ENCODE results near the gene CACNA2D1. TPM values are rescaled to one million over a fixed set of nuclear protein-coding genes. Genes with fewer than 3 reads are reported as not detected.

Gene CACNA2D1
- total RNA-seq, 4 donors from 2014 or later: 3.0 to 15.7 (median 8.6) TPM

- intact Hi-C loops (cut with DNase I; ENCODE audit: low total_unique reads): no loop called here
- WGBS, 2 donors: 82 to 85% methylated on average over 4 of the region's 4 CpGs
- H3K4me3 ChIP-seq (ENCODE audit: low read depth, poor library complexity, severe bottlenecking): no peak overlapping the region
- TF ChIP-seq CTCF (IDR thresholded peaks at IDR 0.05) (no peak), POLR2A (IDR thresholded peaks at IDR 0.05) (no peak)
- DNase-seq (ENCODE audit: low spot score in 2 of 2): no peak
Measured at GRCh38 chr7:81957517-81957916, 486.1 kb downstream of the CACNA2D1 start.

- WGBS, 2 donors: 52 to 63% methylated on average over 4 of the region's 4 CpGs
- no peak for DNase-seq (ENCODE audit: low spot score in 2 of 2)
- no peak overlapping the region for H3K4me3 ChIP-seq (ENCODE audit: low read depth, poor library complexity, severe bottlenecking)
- TF ChIP-seq CTCF (IDR thresholded peaks at IDR 0.05): no peak
- intact Hi-C loops (cut with DNase I; ENCODE audit: low total_unique reads): no loop called here
Measured at GRCh38 chr7:81956520-81956919, 487.1 kb downstream of the CACNA2D1 start.

- no peak overlapping the region for H3K4me3 ChIP-seq (ENCODE audit: low read depth, poor library complexity, severe bottlenecking)
- intact Hi-C loops (cut with DNase I; ENCODE audit: low total_unique reads): no loop called here
- TF ChIP-seq CTCF (IDR thresholded peaks at IDR 0.05) (no peak), POLR2A (IDR thresholded peaks at IDR 0.05) (no peak)
- DNase-seq (ENCODE audit: low spot score in 2 of 2): no peak
Measured at GRCh38 chr7:81949306-81949705, 494.3 kb downstream of the CACNA2D1 start.

- intact Hi-C loops (cut with DNase I; ENCODE audit: low total_unique reads): no loop called here
- WGBS, 2 donors: 62 to 66% methylated on average over 2 of the region's 2 CpGs
- TF ChIP-seq CTCF (IDR thresholded peaks at IDR 0.05): no peak
- TF ChIP-seq POLR2A (IDR thresholded peaks at IDR 0.05): no peak
- DNase-seq (ENCODE audit: low spot score in 2 of 2): no peak
- no peak overlapping the region for H3K4me3 ChIP-seq (ENCODE audit: low read depth, poor library complexity, severe bottlenecking)
Measured at GRCh38 chr7:81944058-81944457, 499.5 kb downstream of the CACNA2D1 start.

GRCh38 chr7:81937091-81937490 lies 506.5 kb downstream of the CACNA2D1 start:
- no peak for DNase-seq (ENCODE audit: low spot score in 2 of 2)
- intact Hi-C loops (cut with DNase I; ENCODE audit: low total_unique reads): no loop called here
- H3K4me3 ChIP-seq (ENCODE audit: low read depth, poor library complexity, severe bottlenecking): no peak overlapping the region
- TF ChIP-seq POLR2A (IDR thresholded peaks at IDR 0.05) (no peak), CTCF (IDR thresholded peaks at IDR 0.05) (no peak)

GRCh38 chr7:81934596-81935301 lies 508.8 kb downstream of the CACNA2D1 start:
- no peak for DNase-seq (ENCODE audit: low spot score in 2 of 2)
- TF ChIP-seq POLR2A (IDR thresholded peaks at IDR 0.05) (no peak), CTCF (IDR thresholded peaks at IDR 0.05) (no peak)
- H3K4me3 ChIP-seq (ENCODE audit: low read depth, poor library complexity, severe bottlenecking): no peak overlapping the region
- intact Hi-C loops (cut with DNase I; ENCODE audit: low total_unique reads): no loop called here
- WGBS, 2 donors: 74% methylated on average over 6 of the region's 6 CpGs
